B cell (primary cell): ENCODE data around the gene CAMK2D. TPM values are rescaled to one million over a fixed set of nuclear protein-coding genes. Genes with fewer than 3 reads are reported as not detected.

ENCODE experiments used
- ATAC-seq: fragments of 200-7000 bp; cut with Tn5 transposase; one replicate; pipeline ENCODE4 v1.10.0; 2021; ENCODE audit warnings: low read depth, mild to moderate bottlenecking, moderate number of reproducible peaks, moderate library complexity
- CTCF ChIA-PET: fragments of 350-600 bp; sonication (Branson Sonifier 250); formaldehyde crosslinking; loops from one replicate; lab custom pipeline; 2021; ENCODE audit warnings: antibody characterized with exemption, inconsistent platforms; lab: Charles Lee
- POLR2A ChIA-PET: fragments of 350-600 bp; sonication (Branson Sonifier 250); formaldehyde crosslinking; loops from one replicate; lab custom pipeline; 2021; ENCODE audit warnings: antibody characterized with exemption; lab: Charles Lee
- DNase-seq: peaks from one replicate; pipeline ENCODE4 v3.0.0; 2013
- H2AFZ ChIP-seq: 2 replicates; pipeline ENCODE4 v1.6.1; 2012; ENCODE audit warnings: mild to moderate bottlenecking, low read depth, low read length; ENCODE audit not compliant: insufficient read depth, poor library complexity, severe bottlenecking
- H3K27ac ChIP-seq, 2 donors: 1 replicate in 1 of 2; 2 replicates in 1 of 2; pipeline ENCODE4 v1.5.1; 2012 to 2013; ENCODE audit warnings: low read length in 2 of 2, mild to moderate bottlenecking in 2 of 2, moderate library complexity in 1 of 2
- H3K27me3 ChIP-seq, 4 experiments: fragments of 200-600 bp in 1 of 4; sonication (generic) in 1 of 4; replicated peaks in 1 of 4; 1 replicate in 2 of 4; 2 replicates in 2 of 4; pipeline versions ENCODE4 v1.6.1 to v1.7.0; 2013 to 2016; ENCODE audit warnings: low read length in 3 of 4, mild to moderate bottlenecking in 2 of 4, mixed read lengths in 1 of 4, moderate library complexity in 1 of 4; ENCODE audit not compliant: insufficient read depth in 4 of 4, control insufficient read depth in 3 of 4; ENCODE audit errors: control extremely low read depth in 1 of 4
- H3K36me3 ChIP-seq, 2 experiments: replicated peaks in 1 of 2; 1 replicate in 1 of 2; 2 replicates in 1 of 2; pipeline versions ENCODE4 v1.6.1 to v1.7.1; 2013; ENCODE audit warnings: low read length in 1 of 2; ENCODE audit not compliant: insufficient read depth in 2 of 2, control insufficient read depth in 1 of 2; ENCODE audit errors: control extremely low read depth in 1 of 2, extremely low read depth in 1 of 2
- H3K4me1 ChIP-seq, 2 donors: fragments of 200-600 bp in 1 of 2; sonication (generic) in 1 of 2; 1 replicate in 1 of 2; 2 replicates in 1 of 2; pipeline versions ENCODE4 v1.5.1 to v1.6.1; 2013 to 2017; ENCODE audit warnings: low read length in 2 of 2; ENCODE audit not compliant: control insufficient read depth in 2 of 2, insufficient read depth in 2 of 2
- H3K4me2 ChIP-seq: replicated peaks from 2 replicates; pipeline ENCODE3; 2012; ENCODE audit warnings: mild to moderate bottlenecking, low read depth, low read length; ENCODE audit not compliant: poor library complexity, severe bottlenecking
- H3K4me3 ChIP-seq, 5 experiments: fragments of 200-600 bp in 1 of 5; sonication (generic) in 1 of 5; 1 replicate in 3 of 5; 2 replicates in 2 of 5; pipeline versions ENCODE4 v1.5.1 to v1.7.0; 2011 to 2016; ENCODE audit warnings: low read length in 4 of 5, mild to moderate bottlenecking in 4 of 5, low read depth in 2 of 5, control low read depth in 1 of 5, moderate library complexity in 1 of 5; ENCODE audit not compliant: insufficient read depth in 1 of 5; ENCODE audit errors: control extremely low read depth in 1 of 5, extremely low read depth in 1 of 5
- H3K79me2 ChIP-seq: fragments of 200-600 bp; sonication (generic); one replicate; pipeline ENCODE4 v1.6.0; 2016; ENCODE audit warnings: low read length; ENCODE audit not compliant: control insufficient read depth, insufficient read depth
- H3K9ac ChIP-seq: fragments of 200-600 bp; sonication (generic); 2 replicates; pipeline ENCODE4 v1.6.1; 2017; ENCODE audit warnings: mild to moderate bottlenecking, low read length, moderate library complexity
- H3K9me3 ChIP-seq, 3 donors: one replicate each; pipeline versions ENCODE4 v1.6.1 to v1.7.1; 2013; ENCODE audit warnings: low read length in 2 of 3; ENCODE audit not compliant: control insufficient read depth in 2 of 3, insufficient read depth in 1 of 3; ENCODE audit errors: control extremely low read depth in 1 of 3
- H4K20me1 ChIP-seq: 2 replicates; pipeline ENCODE4 v1.6.0; 2012; ENCODE audit warnings: mild to moderate bottlenecking, low read length; ENCODE audit not compliant: insufficient read depth, control insufficient read depth, poor library complexity, severe bottlenecking
- H3K27ac Mint-ChIP-seq: one replicate; pipeline ENCODE4 v1.8.0; 2021; ENCODE audit warnings: mixed read lengths
- H3K27me3 Mint-ChIP-seq: one replicate; pipeline ENCODE4 v1.8.0; 2021; ENCODE audit warnings: mixed read lengths
- H3K4me1 Mint-ChIP-seq: one replicate; pipeline ENCODE4 v1.8.0; 2021; ENCODE audit warnings: mixed read lengths
- H3K4me3 Mint-ChIP-seq: one replicate; pipeline ENCODE4 v1.8.0; 2021; ENCODE audit warnings: mixed read lengths
- H3K9me3 Mint-ChIP-seq: one replicate; pipeline ENCODE4 v1.8.0; 2022; ENCODE audit warnings: mixed read lengths; ENCODE audit not compliant: insufficient read depth
- CTCF ChIP-seq: fragments of 200-600 bp; IDR thresholded peaks from one replicate; pipeline ENCODE4 v1.8.0; 2022; ENCODE audit warnings: antibody characterized with exemption, mild to moderate bottlenecking
- EZH2 ChIP-seq: IDR thresholded peaks from 2 replicates; pipeline ENCODE4 v1.6.1; 2012; ENCODE audit warnings: borderline replicate concordance, low read depth, mild to moderate bottlenecking, moderate library complexity, low read length; ENCODE audit not compliant: insufficient read depth, poor library complexity, severe bottlenecking
- WGBS: methylation state at CpG from one replicate; pipeline ENCODE4 v1.1.5; 2013; ENCODE audit warnings: missing lambda C conversion rate; ENCODE audit not compliant: insufficient coverage; 5-methylcytosine and 5-hydroxymethylcytosine counted together
- intact Hi-C: fragments of 100-400 bp; cut with micrococcal nuclease; formaldehyde crosslinking; loops from one replicate; pipeline ENCODE4 v1.10.0; 2022
- polyA plus RNA-seq: library from polyadenylated mRNA; depleted of rRNA; stranded (reverse); fragments of >200 nt; gene quantifications from 2 replicates; pipeline ENCODE4 v1.2.3, GENCODE V29; 2012
- total RNA-seq, 2 donors: library from RNA; stranded (reverse); fragments of 120-200 nt in 1 of 2; gene quantifications; 1 replicate in 1 of 2; 2 replicates in 1 of 2; pipeline versions ENCODE4 v1.2.3 to v1.2.4, GENCODE V29; 2013 to 2022

The CAMK2D gene
- total and polyA plus RNA-seq, 2 donors (not counting 1 experiment from before 2014, with no cell fraction given): 26.3 to 57.0 TPM

- Histone ChIP-seq H3K4me2 (peak overlapping the region; percentile 3), H3K27me3 (no peaks in the 10 kb centered on the region), H3K27ac (no peak overlapping the region), H2AFZ (no peak overlapping the region), H3K36me3 (peaks cover 7 to 14% of the 10 kb centered on the region in 2 experiments), H3K79me2 (peaks cover 99% of the 10 kb centered on the region), H3K4me1 (peaks cover 11 to 31% of the 10 kb centered on the region in 2 donors), H4K20me1 (peaks cover 28% of the 10 kb centered on the region), H3K9me3 (no peaks in the 10 kb centered on the region), H3K4me3 (no peak overlapping the region), H3K9ac (no peak overlapping the region)
- ATAC-seq (no peak), DNase-seq (no peak)
- no CpG with 5 or more reads among the region's 1 CpG for WGBS
- H3K27me3 Mint-ChIP-seq: no peaks in the 10 kb centered on the region
- peaks cover 57% of the 10 kb centered on the region for H3K4me1 Mint-ChIP-seq
- POLR2A ChIA-PET: no interaction called here
- peak overlapping the region; percentile 5 for H3K4me3 Mint-ChIP-seq
- H3K9me3 Mint-ChIP-seq: no peaks in the 10 kb centered on the region
- no peak for TF ChIP-seq CTCF
- TF ChIP-seq EZH2: no peak
- intact Hi-C loops: no loop called here
- CTCF ChIA-PET: interaction anchor here (1.1 kb wide), 1 partner anchor 91 kb away, joined by 3 read pairs; no protein-coding TSS in a partner anchor
- H3K27ac Mint-ChIP-seq: no peak overlapping the region
These were observed 33.7 kb downstream of the CAMK2D start for GRCh38 chr4:113727802-113728201.

GRCh38 chr4:113725963-113726362 is 35.6 kb downstream of the CAMK2D start:
- H3K27ac Mint-ChIP-seq: no peak overlapping the region
- Histone ChIP-seq H3K4me1 (peaks cover 11 to 36% of the 10 kb centered on the region in 2 donors), H3K36me3 (peaks cover 4 to 14% of the 10 kb centered on the region in 2 experiments), H3K4me2 (no peak overlapping the region), H3K79me2 (peaks cover 99% of the 10 kb centered on the region), H3K4me3 (no peak overlapping the region), H3K9ac (no peak overlapping the region), H4K20me1 (peaks cover 15% of the 10 kb centered on the region), H3K9me3 (no peaks in the 10 kb centered on the region), H2AFZ (no peak overlapping the region), H3K27ac (no peak overlapping the region), H3K27me3 (no peaks in the 10 kb centered on the region)
- intact Hi-C loops: no loop called here
- TF ChIP-seq EZH2 (no peak), CTCF (no peak)
- ChIA-PET CTCF (no interaction called here), POLR2A (interaction anchor here (0.7 kb wide), 1 partner anchor 18 kb away, joined by 5 read pairs; no protein-coding TSS in a partner anchor)
- H3K27me3 Mint-ChIP-seq: no peaks in the 10 kb centered on the region
- peaks cover 62% of the 10 kb centered on the region for H3K4me1 Mint-ChIP-seq
- no peaks in the 10 kb centered on the region for H3K9me3 Mint-ChIP-seq
- no peak for ATAC-seq
- no CpG with 5 or more reads among the region's 1 CpG for WGBS
- no peak overlapping the region for H3K4me3 Mint-ChIP-seq
- DNase-seq: no peak
